A549 (cell line): ENCODE measurements around the gene FMNL3. TPM values are rescaled to one million over a fixed set of nuclear protein-coding genes. Genes with fewer than 3 reads are reported as not detected.

Experiments used
- ATAC-seq, 2 experiments: fragments of 200-7000 bp in 1 of 2; fragments of >200 bp in 1 of 2; cut with Nextera tagmentation in 1 of 2; cut with Tn5 transposase in 1 of 2; 3 replicates each; pipeline versions ENCODE4 v1.8.0 to v1.9.1; 2018 to 2020; ENCODE audit warnings: mild to moderate bottlenecking in 1 of 2, moderate library complexity in 1 of 2
- CTCF ChIA-PET: fragments of 300-600 bp; sonication (Branson Sonifier 250); formaldehyde crosslinking; extraction: SDS; loops from one replicate; lab custom pipeline; 2021; ENCODE audit warnings: antibody characterized with exemption, inconsistent platforms; lab: Yijun Ruan, JAX
- POLR2A ChIA-PET: fragments of 350-600 bp; formaldehyde crosslinking; extraction: SDS; loops from one replicate; lab custom pipeline; 2021; ENCODE audit warnings: antibody characterized with exemption, inconsistent platforms; lab: Yijun Ruan, JAX
- DNase-seq, 2 experiments: peaks; one replicate each; pipeline versions ENCODE4 v3.0.0 to v3.0.0-alpha.2; 2011 to 2016; ENCODE audit warnings: low read depth in 1 of 2, low spot score in 1 of 2
- FAIRE-seq: peaks from 2 replicates; lab custom pipeline; 2011; peaks lifted over from hg19 to GRCh38; lab: Jason Lieb, UNC
- H3K27ac ChIP-seq, 2 experiments: fragments of >200 bp; sonication (Bioruptor Twin); formaldehyde crosslinking; 3 replicates each; pipeline ENCODE4 v1.5.1; 2016 to 2017
- H3K4me1 ChIP-seq: fragments of >200 bp; sonication (Bioruptor Twin); formaldehyde crosslinking; 3 replicates; pipeline ENCODE4 v1.6.1; 2016
- H3K4me2 ChIP-seq: fragments of >200 bp; sonication (Bioruptor Twin); formaldehyde crosslinking; 3 replicates; pipeline ENCODE4 v1.6.1; 2016
- H3K4me3 ChIP-seq: fragments of >200 bp; sonication (Bioruptor Twin); formaldehyde crosslinking; 3 replicates; pipeline ENCODE4 v1.5.1; 2016
- H3K9me3 ChIP-seq: fragments of >200 bp; sonication (Bioruptor Twin); formaldehyde crosslinking; 3 replicates; pipeline ENCODE4 v1.6.1; 2016
- ATOH8 ChIP-seq: fragments of 250-450 bp; sonication (Bioruptor Pico); IDR thresholded peaks from 2 replicates; pipeline ENCODE4 v1.5.0; 2020; ENCODE audit warnings: low read depth, mild to moderate bottlenecking, moderate library complexity
- CBX8 ChIP-seq: fragments of 200-600 bp; sonication (generic); IDR thresholded peaks from 2 replicates; pipeline ENCODE4 v1.6.1; 2016
- CHD2 ChIP-seq: fragments of 150-350 bp; IDR thresholded peaks from 2 replicates; pipeline ENCODE4 v1.6.1; 2014; ENCODE audit warnings: low read length; ENCODE audit not compliant: partially characterized antibody
- CTCF ChIP-seq: fragments of >200 bp; sonication (Bioruptor Twin); formaldehyde crosslinking; IDR thresholded peaks from 3 replicates; pipeline ENCODE4 v1.5.1; 2016
- ELK1 ChIP-seq: fragments of 150-350 bp; IDR thresholded peaks from 2 replicates; pipeline ENCODE4 v1.6.1; 2014; ENCODE audit warnings: low read depth, mild to moderate bottlenecking, low read length
- ESRRA ChIP-seq: fragments of 150-350 bp; IDR thresholded peaks from 2 replicates; pipeline ENCODE4 v1.6.1; 2014; ENCODE audit warnings: mild to moderate bottlenecking, low read length, borderline replicate concordance
- FOSL2 ChIP-seq, 2 experiments: fragments of 450-650 bp in 1 of 2; fragments of >200 bp in 1 of 2; sonication (Bioruptor Twin) in 1 of 2; formaldehyde crosslinking; IDR thresholded peaks; 2 replicates each; pipeline versions ENCODE4 v1.5.0 to v1.6.1; 2016 to 2020; ENCODE audit warnings: mild to moderate bottlenecking in 1 of 2, moderate library complexity in 1 of 2
- HDAC2 ChIP-seq: fragments of 200-600 bp; sonication (generic); IDR thresholded peaks from 2 replicates; pipeline ENCODE4 v1.6.1; 2016
- HEYL ChIP-seq: fragments of 250-450 bp; sonication (Bioruptor Pico); IDR thresholded peaks from 2 replicates; pipeline ENCODE4 v1.8.0; 2021; ENCODE audit warnings: mild to moderate bottlenecking, moderate library complexity
- HOXB5 ChIP-seq: fragments of 250-450 bp; sonication (Bioruptor Pico); IDR thresholded peaks from 2 replicates; pipeline ENCODE4 v1.5.0; 2020; ENCODE audit warnings: mild to moderate bottlenecking, moderate library complexity
- JUNB ChIP-seq: fragments of >200 bp; sonication (Bioruptor Twin); formaldehyde crosslinking; IDR thresholded peaks from 2 replicates; pipeline ENCODE4 v1.6.1; 2016
- KDM1A ChIP-seq: fragments of 200-600 bp; sonication (generic); IDR thresholded peaks from 2 replicates; pipeline ENCODE4 v1.6.1; 2016; ENCODE audit warnings: low read depth, mild to moderate bottlenecking
- MAFK ChIP-seq: fragments of 450-650 bp; IDR thresholded peaks from 2 replicates; pipeline ENCODE4 v1.6.1; 2014; ENCODE audit not compliant: partially characterized antibody
- MYC ChIP-seq: IDR thresholded peaks from 2 replicates; pipeline ENCODE4 v1.6.1; 2012; ENCODE audit warnings: mild to moderate bottlenecking, inconsistent platforms, low read length, improper control_type of control experiment, borderline replicate concordance
- NFE2L2 ChIP-seq: fragments of 150-350 bp; conservative IDR thresholded peaks from 2 replicates; pipeline ENCODE4 v1.6.1; 2014; ENCODE audit warnings: low read length
- NPAS2 ChIP-seq: fragments of 250-450 bp; sonication (Bioruptor Pico); IDR thresholded peaks from 2 replicates; pipeline ENCODE4 v1.8.0; 2022; ENCODE audit warnings: mild to moderate bottlenecking, moderate library complexity, borderline replicate concordance
- NR3C1 ChIP-seq: fragments of >200 bp; sonication (Bioruptor Twin); formaldehyde crosslinking; IDR thresholded peaks from 3 replicates; pipeline ENCODE4 v1.6.1; 2017
- POLR2A ChIP-seq: IDR thresholded peaks from 2 replicates; pipeline ENCODE4 v1.6.1; 2012; ENCODE audit warnings: mild to moderate bottlenecking, low read length
- RAD21 ChIP-seq, 2 experiments: fragments of >200 bp in 1 of 2; sonication (Bioruptor Twin) in 1 of 2; formaldehyde crosslinking in 1 of 2; IDR thresholded peaks in 1 of 2; conservative IDR thresholded peaks in 1 of 2; 2 replicates in 1 of 2; 3 replicates in 1 of 2; pipeline ENCODE4 v1.6.1; 2012 to 2018; ENCODE audit warnings: inconsistent platforms in 1 of 2
- RARB ChIP-seq: fragments of 250-450 bp; sonication (Bioruptor Pico); IDR thresholded peaks from 2 replicates; pipeline ENCODE4 v1.8.0; 2021; ENCODE audit warnings: mild to moderate bottlenecking, moderate library complexity
- REST ChIP-seq: fragments of 200-600 bp; sonication (generic); IDR thresholded peaks from 2 replicates; pipeline ENCODE4 v1.6.1; 2016; ENCODE audit warnings: antibody characterized with exemption, mild to moderate bottlenecking, moderate library complexity
- RFX5 ChIP-seq: fragments of 450-650 bp; IDR thresholded peaks from 2 replicates; pipeline ENCODE4 v1.7.1; 2014; ENCODE audit warnings: antibody characterized with exemption, mild to moderate bottlenecking, moderate library complexity
- RNF2 ChIP-seq: fragments of 200-600 bp; sonication (generic); IDR thresholded peaks from 2 replicates; pipeline ENCODE4 v1.6.1; 2016; ENCODE audit warnings: low read depth, mild to moderate bottlenecking, antibody characterized with exemption, moderate library complexity, borderline replicate concordance
- SREBF2 ChIP-seq: fragments of 450-650 bp; IDR thresholded peaks from 2 replicates; pipeline ENCODE4 v1.6.1; 2014; ENCODE audit warnings: mild to moderate bottlenecking, moderate library complexity
- TP53 ChIP-seq: fragments of 250-450 bp; sonication (Bioruptor Pico); IDR thresholded peaks from 2 replicates; pipeline ENCODE4 v1.5.0; 2021; ENCODE audit warnings: mild to moderate bottlenecking, moderate library complexity
- USF2 ChIP-seq: fragments of 450-650 bp; IDR thresholded peaks from 2 replicates; pipeline ENCODE4 v1.6.1; 2014; ENCODE audit warnings: antibody characterized with exemption
- ZFP36 ChIP-seq: fragments of 450-650 bp; IDR thresholded peaks from 2 replicates; pipeline ENCODE4 v1.6.1; 2014; ENCODE audit warnings: borderline replicate concordance; ENCODE audit not compliant: partially characterized antibody
- ZSCAN20 ChIP-seq: fragments of 250-450 bp; sonication (Bioruptor Pico); IDR thresholded peaks from 2 replicates; pipeline ENCODE4 v1.8.0; 2022; ENCODE audit warnings: mild to moderate bottlenecking, moderate library complexity
- WGBS: methylation state at CpG from one replicate; pipeline ENCODE4 v1.1.6; 2017; ENCODE audit errors: missing lambda C conversion rate; 5-methylcytosine and 5-hydroxymethylcytosine counted together
- polyA plus RNA-seq, 4 experiments: library from polyadenylated mRNA; depleted of rRNA in 3 of 4; stranded (reverse); fragments of >200 nt; fragmentation: RNase III in 1 of 4; extraction: RNeasy Plus Mini Kit Qiagen cat#74134 plus additional on column Dnase treatment in 1 of 4; gene quantifications; 2 replicates in 3 of 4; 3 replicates in 1 of 4; pipeline ENCODE4 v1.2.3, GENCODE V29; 2011 to 2017

FMNL3 gene
- polyA plus RNA-seq, 2 of the 4 experiments (the other 2 are of a cell fraction): 1.7 TPM

- Histone ChIP-seq H3K4me1 (0 out of 3 replicates have a peak, but pooled peaks cover 4% of the 10 kb centered on the region), H3K4me3 (no peak overlapping the region), H3K9me3 (no peaks in the 10 kb centered on the region), H3K4me2 (no peak overlapping the region), H3K27ac (no peak overlapping the region)
- ChIA-PET CTCF (interaction anchor here (0.9 to 1.5 kb wide), 3 partner anchors 50 to 84 kb away, joined by 3 to 8 read pairs (median 3); partner anchors contain the start of gene PRPF40B), POLR2A (no interaction called here)
- WGBS: 84% methylated on average over 8 of the region's 8 CpGs
- DNase-seq (peak in 1 of 2 experiments; percentile 16), FAIRE-seq (no peak), ATAC-seq (no peak)
- TF ChIP-seq JUNB: no peak
Observed at GRCh38 chr12:49693931-49694444, 13.2 kb downstream of the FMNL3 start.

- CTCF ChIA-PET: interaction anchor here (0.6 to 1.6 kb wide), 7 partner anchors 14 to 113 kb away, joined by 3 to 8 read pairs (median 3); partner anchors contain the start of gene PRPF40B
- DNase-seq: no peak
- Histone ChIP-seq H3K4me2 (no peak overlapping the region), H3K4me3 (no peak overlapping the region), H3K9me3 (no peaks in the 10 kb centered on the region), H3K27ac (no peak overlapping the region), H3K4me1 (no peaks in the 10 kb centered on the region)
- no peak for FAIRE-seq
- TF ChIP-seq RARB (no peak), HEYL (no peak), CHD2 (no peak), HOXB5 (CRISPR knock-in tag) (no peak), ELK1 (no peak), ZSCAN20 (CRISPR knock-in tag) (no peak), USF2 (no peak), ESRRA (no peak), POLR2A (no peak), NFE2L2 (no peak), CTCF (no peak), TP53 (no peak), SREBF2 (no peak), KDM1A (no peak), RNF2 (no peak)
- POLR2A ChIA-PET: no interaction called here
- ATAC-seq: no peak
- WGBS: 61% methylated on average over 3 of the region's 3 CpGs
Observed at GRCh38 chr12:49692851-49693250, 14.4 kb downstream of the FMNL3 start.

- ATAC-seq (no peak), FAIRE-seq (no peak), DNase-seq (no peak)
- POLR2A ChIA-PET: no interaction called here
- H3K4me2 ChIP-seq: no peak overlapping the region
- H3K9me3 ChIP-seq: no peaks in the 10 kb centered on the region
- no peak overlapping the region for H3K27ac ChIP-seq
- no peak overlapping the region for H3K4me3 ChIP-seq
- H3K4me1 ChIP-seq: no peaks in the 10 kb centered on the region
- CTCF ChIA-PET: interaction anchor here (1.4 to 3.1 kb wide), 4 partner anchors 14 to 45 kb away, joined by 5 to 11 read pairs (median 6); no protein-coding TSS in a partner anchor
- no peak for TF ChIP-seq ATOH8 (CRISPR knock-in tag)
- TF ChIP-seq ZFP36: no peak
- no peak for TF ChIP-seq MYC
- TF ChIP-seq CBX8: no peak
- no peak for TF ChIP-seq REST
- TF ChIP-seq NFE2L2: no peak
- no peak for TF ChIP-seq MAFK
- TF ChIP-seq NPAS2: no peak
- TF ChIP-seq RAD21 (conservative IDR thresholded peaks at IDR 0.05 in 1 of 2, IDR thresholded peaks at IDR 0.05 in 1 of 2): no peak
- no peak for TF ChIP-seq POLR2A
- no peak for TF ChIP-seq HDAC2
- no peak for TF ChIP-seq RFX5
- no peak for TF ChIP-seq NR3C1
- TF ChIP-seq FOSL2 (IDR thresholded peaks at IDR 0.05): no peak
- TF ChIP-seq FOSL2 (CRISPR knock-in tag; IDR thresholded peaks at IDR 0.05): no peak
Observed at GRCh38 chr12:49689785-49690184, 17.4 kb downstream of the FMNL3 start.
